GM19043 (cell line): ENCODE measurements around the gene FAM83F.
"Not testable (repeated sequence)": the region's sequence is repeated elsewhere in the genome, so short reads cannot be mapped to it uniquely, and the experiment has no call there.

Experiments used
- ATAC-seq: cut with Tn5 transposase; IDR thresholded peaks from one replicate; pipeline ENCODE4 v1.9.1; 2021; ENCODE audit warnings: low read depth; ENCODE audit not compliant: unreplicated experiment

The FAM83F gene

DNA sequence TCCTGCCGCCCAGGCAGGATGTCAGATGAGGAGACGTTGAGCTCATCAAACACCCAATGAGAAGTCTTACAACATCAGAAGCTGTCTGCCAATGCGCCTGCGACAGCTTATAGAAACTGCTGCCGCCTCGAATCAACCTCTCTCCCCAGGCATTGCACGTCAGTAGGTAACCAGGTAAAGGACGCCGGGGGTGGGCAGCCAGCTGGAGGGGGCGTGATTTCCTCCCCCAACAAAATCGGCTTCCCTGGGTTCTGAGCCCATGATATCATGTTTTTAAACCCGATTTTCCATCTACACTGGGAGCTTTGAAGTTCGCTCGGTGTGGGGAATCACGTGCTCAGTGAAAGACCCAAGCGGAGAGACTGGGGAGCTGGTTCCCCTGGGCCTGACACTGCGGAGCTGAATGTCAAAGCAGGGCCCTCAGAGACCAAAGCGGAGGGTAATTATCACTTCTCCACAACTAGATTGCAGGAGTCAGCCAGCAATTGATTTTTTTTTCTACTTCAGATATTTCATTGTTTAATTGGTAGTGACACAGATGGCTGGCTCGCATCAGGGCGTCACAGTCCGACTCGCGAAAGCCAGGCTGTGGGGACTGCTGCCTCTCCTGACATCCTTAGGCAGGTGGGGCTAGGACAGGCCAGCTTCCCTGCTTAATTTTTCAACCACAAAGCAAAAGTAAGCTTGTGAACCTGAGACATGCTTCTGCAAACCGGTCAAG is 15.4 kb downstream of the FAM83F start:
- no peak for ATAC-seq

- ATAC-seq = no peak
Observed at GRCh38 chr22:40010746-40011145, 16.0 kb downstream of the FAM83F start.

GRCh38 chr22:40014667-40015248 is 20.0 kb downstream of the FAM83F start:
- no peak for ATAC-seq

GRCh38 chr22:40015358-40015976 is 20.7 kb downstream of the FAM83F start:
- ATAC-seq = no peak

GRCh38 chr22:40018051-40018450 is 23.3 kb downstream of the FAM83F start:
- ATAC-seq = no peak

DNA sequence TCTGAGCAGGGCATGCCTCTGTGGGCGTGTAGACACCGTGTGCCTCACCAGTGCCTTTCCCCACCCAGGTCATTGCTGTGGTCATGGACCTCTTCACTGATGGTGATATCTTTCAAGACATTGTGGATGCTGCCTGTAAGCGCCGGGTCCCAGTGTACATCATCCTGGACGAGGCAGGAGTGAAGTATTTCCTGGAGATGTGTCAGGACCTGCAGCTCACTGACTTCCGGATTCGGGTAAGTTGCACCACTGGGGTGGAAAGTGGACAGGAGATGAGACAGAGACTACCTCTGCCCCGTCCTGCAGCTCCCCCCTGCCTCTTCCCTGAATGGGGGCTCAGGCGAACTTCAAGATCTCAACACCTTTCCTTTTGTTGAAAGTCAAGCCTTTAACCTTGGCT is 24.3 kb downstream of the FAM83F start:
- no peak for ATAC-seq

DNA sequence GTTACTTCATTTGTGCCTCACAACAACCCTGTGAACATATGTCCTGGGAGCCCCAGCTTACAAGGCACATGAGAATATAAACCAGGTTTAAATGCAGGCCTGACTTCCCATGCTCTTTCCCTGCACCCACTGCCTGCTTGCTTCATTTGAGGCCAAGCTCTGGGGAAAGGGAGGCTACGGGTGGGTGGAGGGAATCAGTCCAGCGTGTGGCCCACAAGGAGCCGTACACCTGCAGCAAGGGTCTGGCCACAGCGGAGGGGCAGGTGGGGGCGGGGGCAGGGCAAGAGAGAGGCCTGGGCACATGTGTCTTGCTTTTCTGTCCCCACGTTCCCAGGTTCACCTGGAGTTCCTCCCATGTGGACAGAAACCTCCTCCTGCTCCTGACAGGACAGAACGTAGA is 26.2 kb downstream of the FAM83F start:
- ATAC-seq = no peak

- ATAC-seq = no peak
Observed at GRCh38 chr22:40021401-40022000, 26.7 kb downstream of the FAM83F start.

DNA sequence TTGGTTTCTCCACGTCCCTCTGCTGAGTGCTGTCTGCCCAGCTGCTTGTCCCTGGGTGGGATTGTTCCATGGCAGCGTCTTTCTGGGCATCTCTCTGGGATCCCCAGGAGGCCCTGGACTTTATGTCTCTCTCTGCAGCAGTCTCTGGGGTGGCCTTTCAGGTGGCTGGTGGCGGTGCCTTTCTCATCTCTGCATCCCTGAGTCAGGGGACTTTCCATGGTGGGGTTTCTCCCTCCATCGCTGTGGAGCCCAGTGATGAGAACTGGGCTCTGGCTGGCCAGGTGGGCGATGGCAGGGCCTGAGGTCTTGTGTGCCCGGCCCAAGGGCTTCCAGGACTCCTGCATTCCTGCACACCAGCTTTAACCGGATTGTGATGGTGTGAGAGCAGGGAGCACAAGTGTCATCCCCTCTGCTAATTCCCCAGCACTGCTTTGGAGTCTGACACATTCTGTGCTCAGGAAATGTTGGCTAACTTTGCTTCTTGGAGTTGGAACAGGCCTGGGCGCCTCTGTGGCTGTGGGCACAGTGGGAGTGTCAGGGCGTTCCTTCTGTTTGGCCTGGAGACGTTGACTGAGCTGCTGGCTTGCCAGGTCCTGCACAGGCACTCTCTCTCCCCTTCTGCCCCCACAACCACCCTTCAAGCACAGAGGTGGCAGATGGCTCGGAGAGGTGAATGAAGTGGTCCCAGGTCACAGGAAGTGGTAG is 27.9 kb downstream of the FAM83F start:
- no peak for ATAC-seq

- ATAC-seq = no peak
Observed at GRCh38 chr22:40023341-40023841, 28.6 kb downstream of the FAM83F start.

GRCh38 chr22:40024201-40025061 is 29.7 kb downstream of the FAM83F start:
- ATAC-seq = no peak

GRCh38 chr22:40025062-40025379 is 30.3 kb downstream of the FAM83F start:
- not testable (repeated sequence) for ATAC-seq

- ATAC-seq = no peak
Observed at GRCh38 chr22:40025856-40026255, 31.1 kb downstream of the FAM83F start.

- ATAC-seq = no peak
Observed at GRCh38 chr22:40026641-40027040, 31.9 kb downstream of the FAM83F start.

DNA sequence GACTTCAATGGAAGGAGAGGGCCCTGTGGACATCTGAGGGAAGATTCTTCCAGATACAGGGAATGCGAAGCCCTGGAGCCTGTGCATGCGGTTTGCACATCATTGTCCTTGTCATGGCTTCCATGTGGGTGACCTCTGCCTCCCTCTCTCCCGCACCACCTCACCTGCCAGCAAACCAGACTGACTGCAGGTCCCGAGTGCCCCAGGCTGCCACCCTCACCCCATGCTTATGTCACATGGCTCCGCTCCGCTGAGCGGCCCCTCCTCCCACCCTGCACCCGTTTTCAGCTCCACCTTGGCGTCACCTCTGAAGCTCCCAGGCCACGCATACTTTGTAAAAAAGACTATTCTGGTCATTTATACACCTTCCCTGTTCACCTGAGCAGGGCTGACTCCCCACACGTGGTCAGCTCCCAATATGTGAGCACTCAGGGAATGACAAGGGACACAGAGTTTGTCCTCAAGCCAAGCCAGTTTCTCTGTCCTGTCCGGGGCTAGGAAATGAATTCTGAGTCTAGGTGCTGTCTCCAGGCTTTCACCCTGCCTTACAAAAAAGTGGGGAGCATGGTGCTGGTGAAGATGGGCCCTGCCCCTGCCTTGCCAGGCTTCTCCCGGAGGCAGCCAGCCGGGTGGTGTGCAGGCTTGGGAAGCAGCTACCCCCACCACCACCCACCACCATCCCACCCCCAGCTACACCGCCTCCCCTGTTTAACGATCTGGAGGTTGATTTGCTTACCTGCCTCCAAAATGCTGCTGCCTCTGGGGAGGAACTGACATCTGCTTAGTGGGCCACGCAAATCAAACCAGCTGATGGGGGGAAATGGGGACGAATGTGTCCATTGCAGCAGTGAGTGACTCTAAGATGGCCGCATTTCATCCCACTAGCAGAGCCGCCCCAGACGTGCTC is 32.7 kb downstream of the FAM83F start:
- ATAC-seq = no peak

- no peak for ATAC-seq
Observed at GRCh38 chr22:40028098-40028425, 33.3 kb downstream of the FAM83F start.

DNA sequence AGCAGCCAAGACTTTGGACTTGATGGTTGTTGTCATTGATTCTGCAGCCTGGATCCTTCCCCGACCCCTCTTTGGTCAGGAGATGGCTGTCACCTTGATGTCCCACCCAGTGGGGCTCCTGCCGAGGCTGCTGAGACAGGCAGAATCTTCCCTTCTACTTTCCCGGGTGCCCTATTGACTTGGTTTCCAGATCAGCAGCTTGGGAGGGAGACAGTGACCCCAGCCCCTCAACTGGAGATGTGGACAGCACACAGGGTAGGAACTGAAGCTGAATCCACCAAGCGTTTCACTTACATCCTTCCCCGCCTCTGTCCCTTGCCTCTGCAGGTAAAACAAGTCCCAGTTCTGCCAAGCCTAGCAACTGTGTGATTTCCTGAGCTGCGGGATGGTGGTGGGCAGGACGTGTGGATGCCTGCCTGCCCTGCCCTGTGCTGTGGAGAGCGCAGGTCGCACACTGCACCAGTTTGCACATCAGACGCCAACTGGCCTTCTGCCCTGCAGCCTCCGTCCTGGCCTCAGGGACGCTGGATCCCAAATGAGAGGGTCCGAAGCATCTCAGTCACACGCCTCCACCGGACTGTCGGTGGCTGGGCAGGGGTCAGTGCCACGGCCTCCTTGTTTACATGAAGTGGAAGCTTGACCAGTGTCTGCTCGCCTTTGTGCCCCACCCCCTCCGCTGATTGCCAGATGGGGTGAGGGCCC is 34.6 kb downstream of the FAM83F start:
- ATAC-seq = no peak

DNA sequence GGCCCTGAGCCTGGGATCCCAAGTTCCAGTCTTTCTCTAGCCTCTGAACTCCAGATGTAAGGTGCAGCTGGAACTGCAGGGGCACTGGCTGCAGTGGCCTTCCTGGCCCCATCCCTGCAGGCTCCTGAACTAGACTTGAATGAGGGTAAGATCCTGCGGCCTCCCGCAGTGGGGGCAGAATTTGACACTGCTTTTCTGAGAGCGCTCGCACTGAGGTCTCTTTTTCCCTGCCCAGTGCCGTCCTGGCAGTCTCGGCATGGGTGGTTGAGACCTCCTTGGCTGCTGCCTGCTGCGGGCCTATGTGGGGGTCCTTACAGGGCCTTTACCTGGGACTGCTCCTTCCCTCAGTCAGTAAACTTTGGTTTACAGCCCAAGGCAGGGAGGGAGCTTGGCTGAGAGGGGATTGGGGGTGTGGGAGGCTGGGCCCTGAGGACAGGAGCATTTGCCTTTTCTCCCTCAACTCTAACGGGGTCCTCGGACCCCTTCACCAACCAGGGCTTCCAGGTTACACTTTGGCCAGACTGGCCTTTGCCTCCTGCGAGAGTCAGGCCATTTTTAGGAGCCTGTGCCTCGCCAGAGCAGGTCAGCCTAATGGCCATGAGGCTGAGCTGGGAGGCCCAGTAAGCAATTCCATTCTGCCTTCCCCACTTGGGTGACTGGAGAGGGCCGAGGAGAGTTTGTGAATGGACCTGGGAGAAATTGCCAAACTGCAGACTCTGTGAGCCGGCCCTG is 35.4 kb downstream of the FAM83F start:
- no peak for ATAC-seq
